ENCODE results near the gene TRAPPC6A.
"Not testable (repeated sequence)": the region's sequence is repeated elsewhere in the genome, so short reads cannot be mapped to it uniquely, and the experiment has no call there.

TRAPPC6A gene

GRCh38 chr19:45125975-45126493 is 52.0 kb downstream of the TRAPPC6A start:
- no peak for DNase-seq

GRCh38 chr19:45125360-45125759 is 52.7 kb downstream of the TRAPPC6A start:
- no peak for DNase-seq

GRCh38 chr19:45124021-45124420 is 54.0 kb downstream of the TRAPPC6A start:
- no peak for DNase-seq

- peak; percentile 26 for DNase-seq
Observed at GRCh38 chr19:45123440-45123850, 54.6 kb downstream of the TRAPPC6A start.

- DNase-seq, result no peak
Observed at GRCh38 chr19:45122832-45123231, 55.2 kb downstream of the TRAPPC6A start.

GRCh38 chr19:45121827-45122345 is 56.2 kb downstream of the TRAPPC6A start:
- DNase-seq, result no peak

- no peak for DNase-seq
Observed at GRCh38 chr19:45119582-45119981, 58.5 kb downstream of the TRAPPC6A start.

GRCh38 chr19:45118591-45119355 is 59.3 kb downstream of the TRAPPC6A start:
- DNase-seq, result not testable (repeated sequence)

GRCh38 chr19:45118106-45118505 is 59.9 kb downstream of the TRAPPC6A start:
- no peak for DNase-seq

GRCh38 chr19:45117671-45118070 is 60.4 kb downstream of the TRAPPC6A start:
- no peak for DNase-seq

- peak; percentile 76 for DNase-seq
Observed at GRCh38 chr19:45117167-45117594, 60.9 kb downstream of the TRAPPC6A start.

GRCh38 chr19:45115809-45116615 is 62.0 kb downstream of the TRAPPC6A start:
- peak; percentile 50 for DNase-seq

GRCh38 chr19:45114116-45114515 is 63.9 kb downstream of the TRAPPC6A start:
- DNase-seq, result peak; percentile 30

- peak; percentile 57 for DNase-seq
Observed at GRCh38 chr19:45113628-45114027, 64.4 kb downstream of the TRAPPC6A start.
